Fibroblast of the conjunctiva (primary cell): ENCODE results near the gene CST5.
"Not testable (repeated sequence)": the region's sequence is repeated elsewhere in the genome, so short reads cannot be mapped to it uniquely, and the experiment has no call there.

ENCODE experiments used
- DNase-seq: peaks from one replicate; pipeline ENCODE4 v3.0.0-alpha.2; 2010; ENCODE audit warnings: low read depth

Gene CST5, protein sequence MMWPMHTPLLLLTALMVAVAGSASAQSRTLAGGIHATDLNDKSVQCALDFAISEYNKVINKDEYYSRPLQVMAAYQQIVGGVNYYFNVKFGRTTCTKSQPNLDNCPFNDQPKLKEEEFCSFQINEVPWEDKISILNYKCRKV

DNA sequence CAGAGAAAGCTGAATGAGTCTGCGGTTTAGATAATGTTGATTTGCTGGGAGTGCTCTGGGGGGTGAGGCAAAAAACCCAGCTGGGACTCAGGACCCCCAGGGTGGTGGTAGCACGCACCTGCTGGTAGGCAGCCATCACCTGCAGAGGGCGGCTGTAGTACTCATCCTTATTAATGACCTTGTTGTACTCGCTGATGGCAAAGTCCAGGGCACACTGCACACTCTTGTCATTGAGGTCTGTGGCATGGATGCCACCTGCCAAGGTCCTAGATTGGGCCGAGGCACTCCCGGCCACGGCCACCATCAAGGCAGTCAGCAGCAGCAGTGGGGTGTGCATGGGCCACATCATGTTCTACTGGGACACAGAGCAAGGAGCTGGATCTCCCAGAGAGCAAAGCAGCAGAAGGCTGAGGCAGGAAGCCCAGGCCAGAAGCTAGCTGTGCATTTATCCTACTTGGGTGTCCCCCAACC, at the start of gene CST5:
TSS of gene CST5 (minus strand) at position 421 of the 471 bp plus-strand sequence. CDS start at position 349, 72 bp downstream.
- DNase-seq: no peak

DNA sequence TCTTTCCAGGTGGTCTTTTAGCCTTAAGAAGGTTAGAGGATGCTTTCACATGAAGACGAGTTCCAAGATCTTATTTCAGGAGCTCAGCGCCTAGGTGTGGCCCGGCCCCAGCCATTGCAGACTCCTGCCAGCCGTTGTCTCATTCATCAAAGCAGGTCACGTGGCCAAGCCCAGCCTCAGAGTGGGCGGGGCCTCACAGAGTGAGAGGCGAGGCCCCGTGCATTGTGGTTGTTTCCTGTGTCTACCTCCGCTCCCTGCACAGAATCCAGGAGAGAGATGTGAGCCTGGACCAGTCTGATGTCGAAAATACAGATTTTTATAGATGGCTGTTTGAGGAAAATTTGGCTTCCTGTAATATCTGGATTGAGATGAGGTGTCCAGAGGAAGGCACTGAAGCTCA, 49.2 kb upstream of the CST5 start:
- DNase-seq: no peak

DNA sequence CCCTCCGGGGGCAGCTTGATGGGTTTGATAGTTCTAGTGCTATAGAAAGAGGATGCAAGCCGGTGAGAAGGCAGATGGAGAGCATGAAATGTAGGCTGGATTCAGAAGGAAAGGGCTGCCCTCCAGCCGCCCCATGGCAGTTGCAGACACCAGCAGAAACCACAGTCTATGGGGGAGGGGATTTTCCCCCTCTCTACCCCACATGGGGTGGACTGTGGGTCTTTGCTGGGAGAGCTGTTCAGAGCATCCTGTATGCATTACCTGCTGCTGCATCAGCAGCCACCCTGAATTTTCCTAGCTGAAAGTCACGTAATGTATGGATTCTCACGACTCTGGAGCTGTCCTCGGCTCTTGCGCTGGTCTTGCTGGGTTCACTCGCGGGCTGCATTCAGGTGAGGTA, 48.8 kb upstream of the CST5 start:
- no peak for DNase-seq

DNA sequence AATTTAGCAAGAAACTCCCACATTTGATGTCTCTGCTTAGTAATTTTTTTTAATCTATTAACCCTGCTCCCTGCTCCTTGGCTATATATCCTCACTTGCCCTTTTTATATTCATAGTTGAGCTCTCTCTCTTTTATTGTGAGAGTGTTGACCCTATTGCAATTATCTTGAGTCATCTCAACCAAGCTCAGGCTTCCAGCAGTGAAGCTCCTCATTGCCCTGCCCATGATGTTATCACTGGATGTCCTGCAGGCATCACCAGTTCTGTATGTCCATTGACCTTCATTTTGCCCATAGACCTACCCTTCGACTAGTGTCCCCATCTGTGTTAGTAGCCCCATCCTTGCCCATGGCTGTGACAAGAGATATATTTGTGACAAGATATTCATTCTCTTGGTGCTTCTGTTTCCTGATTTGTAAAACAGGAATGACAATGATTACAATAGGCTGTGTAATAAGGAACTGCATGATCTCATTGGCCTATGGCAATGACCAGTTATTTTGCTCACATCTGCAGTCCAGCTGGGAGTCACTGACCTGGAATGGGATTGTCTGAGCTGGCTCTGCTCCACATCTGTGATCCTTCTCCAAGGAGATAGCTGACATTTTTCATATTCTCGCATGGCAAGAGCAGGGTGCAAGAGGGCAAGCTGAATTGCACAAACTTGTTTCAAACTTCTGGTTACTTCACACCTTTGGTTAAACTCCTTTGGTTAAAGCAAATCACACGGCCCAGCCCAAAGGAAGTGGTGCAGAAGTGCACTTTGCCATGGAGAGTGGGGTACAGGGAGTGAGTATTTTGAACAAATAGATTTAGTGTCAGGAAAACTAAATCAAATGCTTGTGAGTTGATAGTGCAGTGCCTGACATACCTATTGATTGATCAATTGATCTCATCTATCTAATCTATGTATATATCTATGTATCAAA, 47.7 kb upstream of the CST5 start:
- DNase-seq: no peak

DNA sequence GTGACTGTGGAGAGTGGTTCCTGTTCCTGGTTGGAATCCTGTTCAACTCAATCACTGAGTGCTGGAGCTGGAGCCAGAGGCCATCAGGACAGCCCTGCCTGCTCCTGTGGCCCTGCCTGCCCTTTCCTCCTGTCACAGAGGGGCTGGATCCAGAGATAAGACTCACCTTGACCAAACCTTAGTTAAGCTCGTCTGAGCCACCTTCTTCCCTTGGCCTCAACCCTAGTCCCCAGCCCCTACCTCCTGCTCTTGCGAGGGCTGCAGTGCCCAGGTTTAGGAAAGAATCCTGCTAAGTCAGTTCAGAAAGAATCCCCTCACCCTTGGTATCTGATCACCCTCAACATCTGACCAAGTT, 47.0 kb upstream of the CST5 start:
- DNase-seq: no peak

DNA sequence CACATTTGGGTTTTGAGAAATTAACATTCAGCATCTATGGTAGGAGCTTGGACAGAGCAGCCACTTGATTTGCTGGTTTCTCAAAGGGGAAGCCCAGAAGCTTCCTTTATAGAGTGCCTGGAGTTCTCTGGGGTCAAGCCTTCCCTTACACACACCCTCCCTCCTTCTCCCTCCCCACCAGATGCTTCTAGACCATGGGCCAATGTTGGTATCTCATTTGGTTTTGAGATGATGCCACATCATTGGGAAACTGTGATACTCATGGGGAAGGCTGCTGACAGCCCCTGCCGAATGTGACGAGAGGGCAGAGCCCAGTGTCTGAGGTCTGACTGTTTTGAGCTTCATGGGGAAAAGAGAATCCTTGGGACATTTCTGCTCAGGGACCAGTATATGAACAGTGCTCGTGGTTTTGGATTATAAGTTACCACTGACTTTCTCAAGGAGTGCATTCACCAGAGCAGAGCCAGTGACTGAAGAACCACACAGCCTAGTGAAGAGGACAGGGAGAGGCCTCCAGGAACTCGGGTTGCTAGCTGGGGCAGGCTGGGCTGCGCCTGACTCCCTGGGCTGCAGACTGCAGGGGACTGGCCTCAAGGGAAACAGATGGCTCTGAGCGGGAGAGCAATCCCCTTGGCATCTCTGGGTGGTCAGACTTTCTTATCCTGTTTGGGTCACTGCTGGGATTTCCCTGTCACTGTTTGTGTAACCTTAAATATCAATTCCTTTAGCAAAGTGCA, 46.4 kb upstream of the CST5 start:
- DNase-seq: no peak

DNA sequence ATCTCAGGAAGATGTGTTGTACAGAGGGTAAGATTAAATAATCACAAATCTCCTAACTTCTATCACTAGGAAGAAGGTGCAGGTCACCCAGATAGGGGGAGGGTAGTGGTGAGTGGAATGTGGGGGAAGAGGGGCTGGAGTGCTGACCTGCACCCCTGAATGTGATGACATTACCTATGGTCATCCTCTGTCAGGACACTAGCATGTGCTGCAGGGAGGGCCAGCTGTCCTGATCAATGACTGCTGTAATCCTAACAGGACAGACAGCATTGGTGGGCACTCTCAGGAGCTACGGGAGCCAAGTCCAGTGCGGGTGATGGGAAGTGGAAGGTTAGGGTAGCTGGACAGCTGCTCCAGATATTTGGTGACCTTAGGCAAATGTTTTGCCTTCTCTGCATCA, 45.2 kb upstream of the CST5 start:
- DNase-seq: no peak

DNA sequence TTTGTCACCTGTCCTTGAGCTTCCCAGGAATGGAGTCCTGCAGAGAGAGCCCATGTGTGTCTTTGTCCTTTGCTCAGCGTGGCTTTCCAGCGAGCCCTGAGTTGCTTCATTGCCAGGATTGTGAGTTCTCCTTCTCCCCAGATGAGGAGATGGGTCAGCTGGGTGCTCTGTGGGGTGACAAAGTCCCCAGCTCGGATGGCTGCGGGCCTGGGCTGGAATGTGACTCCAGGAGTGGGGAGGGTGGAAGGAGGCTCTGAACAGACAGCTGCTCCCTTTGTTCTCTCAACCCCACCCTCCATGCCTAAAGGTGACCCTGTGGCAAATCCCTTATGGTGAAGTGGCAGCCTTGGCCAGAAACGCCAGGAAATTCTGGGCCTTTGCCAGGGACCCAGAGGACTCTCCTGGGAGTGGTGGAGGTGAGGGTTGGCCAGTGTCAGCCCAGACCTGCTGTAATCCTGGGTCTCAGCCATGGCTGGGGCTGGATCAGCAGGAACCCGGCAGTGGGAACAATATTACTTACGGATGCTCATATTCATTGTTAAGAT, 44.4 kb upstream of the CST5 start:
- no peak for DNase-seq

DNA sequence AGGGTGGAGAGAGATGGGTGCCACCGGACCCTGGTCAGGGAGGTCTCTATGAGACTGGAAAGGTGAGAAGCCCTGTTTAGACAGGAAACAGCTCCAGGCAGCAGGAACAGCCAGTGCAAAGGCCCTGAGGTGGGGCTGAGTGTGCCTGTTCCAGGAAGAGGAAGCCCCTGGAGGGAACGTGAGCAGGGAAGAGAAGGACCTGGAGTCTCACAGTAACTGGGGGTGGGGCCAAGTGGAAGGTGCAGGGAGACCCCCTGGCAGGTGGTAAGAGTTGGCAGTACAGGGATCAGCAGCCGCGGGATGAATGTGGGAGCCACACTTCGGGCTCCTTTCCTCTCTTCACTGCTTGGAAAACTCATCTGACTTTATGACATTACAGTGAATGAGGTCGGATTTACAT, 43.8 kb upstream of the CST5 start:
- DNase-seq: no peak

DNA sequence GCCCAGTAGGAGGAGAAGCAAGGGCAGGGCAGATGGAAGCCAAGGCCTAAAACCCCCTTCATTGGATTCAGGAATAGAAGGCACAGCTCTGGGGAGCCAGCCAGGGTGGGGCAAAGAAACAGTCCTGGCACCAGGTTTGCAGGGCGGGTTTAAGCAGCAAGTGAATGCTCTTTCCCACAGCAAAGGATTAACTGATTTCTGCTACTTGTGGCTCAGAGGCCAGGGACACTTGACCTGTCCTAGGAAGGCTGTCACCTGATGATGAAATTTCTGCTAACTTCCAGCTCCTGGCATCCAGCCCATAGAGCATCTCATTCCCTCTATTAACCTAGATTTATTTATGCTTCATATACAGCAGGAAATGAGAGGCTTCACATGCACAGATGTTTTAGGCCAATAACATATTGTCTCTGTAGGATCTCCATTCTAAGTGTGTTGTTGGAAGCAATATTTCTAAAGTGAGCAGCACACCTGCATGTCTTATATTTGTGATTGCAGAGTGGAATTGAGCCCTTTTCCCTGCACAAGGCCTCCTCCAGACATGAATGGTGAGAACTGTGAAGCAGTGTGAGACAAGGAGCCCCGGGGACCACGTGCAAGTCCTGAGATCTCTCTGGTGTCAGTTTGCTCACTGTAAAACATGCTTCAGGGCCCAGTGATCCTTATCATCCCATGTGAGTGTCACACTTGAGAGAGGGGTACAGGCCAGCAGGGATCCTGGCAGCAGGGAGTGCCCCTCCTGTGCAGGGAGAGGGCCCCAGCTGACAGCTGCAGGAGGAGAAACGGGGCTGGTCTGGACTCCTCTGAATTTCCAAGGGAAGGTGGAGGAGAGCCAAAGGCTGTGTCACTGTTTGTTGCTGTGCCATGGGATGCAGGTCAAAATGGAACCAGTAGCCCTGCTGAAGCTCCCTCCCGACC, 41.1 kb upstream of the CST5 start:
- DNase-seq: no peak

DNA sequence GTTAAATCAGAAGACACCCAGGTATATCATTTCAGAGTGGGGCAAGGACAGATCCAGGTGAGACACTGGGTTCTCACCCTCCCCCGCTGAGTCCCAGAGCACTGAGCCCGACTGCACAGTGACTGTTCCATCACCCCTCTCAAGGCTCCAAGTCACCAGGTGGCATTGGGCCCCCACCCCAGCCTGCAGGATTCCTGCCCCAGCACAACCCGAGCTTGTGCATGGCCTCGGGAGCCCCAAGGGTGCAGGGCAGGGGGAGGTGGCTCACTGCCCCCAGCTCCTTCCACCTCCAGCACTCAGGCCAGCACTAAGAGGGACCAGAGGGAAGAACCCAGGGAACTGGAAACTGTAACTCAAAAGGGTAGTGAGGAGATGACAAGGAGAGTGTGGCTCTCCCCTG, 39.3 kb upstream of the CST5 start:
- DNase-seq: no peak

DNA sequence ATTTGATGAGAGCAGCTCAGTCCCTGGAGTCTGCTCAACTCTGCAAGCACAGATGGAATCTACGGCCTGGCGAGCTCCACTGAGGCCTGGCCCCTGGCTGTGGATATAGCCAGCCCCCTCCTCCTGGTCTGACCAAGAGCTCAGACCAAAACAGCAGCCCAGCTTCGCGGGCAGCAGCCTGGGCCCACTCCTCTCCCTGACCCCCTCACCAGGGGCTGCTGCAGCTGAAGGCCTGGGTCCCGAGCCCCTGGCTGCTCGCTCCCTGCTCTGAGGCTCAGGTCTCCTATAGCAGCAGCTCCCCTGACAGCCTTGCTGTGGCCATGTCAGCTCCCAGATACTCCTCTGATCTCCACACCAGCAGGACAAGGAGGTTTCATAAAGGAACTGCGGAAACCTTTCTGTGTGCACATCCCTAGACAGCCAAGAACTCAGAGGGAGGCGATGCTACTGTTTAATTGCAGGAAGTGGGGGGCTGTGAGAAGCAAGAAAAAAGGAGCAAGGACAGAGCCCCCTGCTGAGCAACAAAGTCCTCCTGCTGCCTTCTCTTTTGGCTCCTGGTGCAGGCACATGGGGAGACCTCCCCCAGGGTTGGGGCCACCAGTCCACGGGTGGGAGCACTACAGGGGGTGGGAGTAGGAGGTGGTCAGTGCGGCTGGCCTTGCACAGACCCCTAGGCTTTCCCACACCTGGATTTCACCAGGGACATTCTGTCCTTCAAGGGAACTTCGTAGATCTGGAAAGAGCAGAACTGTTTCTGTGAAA, 38.7 kb upstream of the CST5 start:
- DNase-seq: no peak

DNA sequence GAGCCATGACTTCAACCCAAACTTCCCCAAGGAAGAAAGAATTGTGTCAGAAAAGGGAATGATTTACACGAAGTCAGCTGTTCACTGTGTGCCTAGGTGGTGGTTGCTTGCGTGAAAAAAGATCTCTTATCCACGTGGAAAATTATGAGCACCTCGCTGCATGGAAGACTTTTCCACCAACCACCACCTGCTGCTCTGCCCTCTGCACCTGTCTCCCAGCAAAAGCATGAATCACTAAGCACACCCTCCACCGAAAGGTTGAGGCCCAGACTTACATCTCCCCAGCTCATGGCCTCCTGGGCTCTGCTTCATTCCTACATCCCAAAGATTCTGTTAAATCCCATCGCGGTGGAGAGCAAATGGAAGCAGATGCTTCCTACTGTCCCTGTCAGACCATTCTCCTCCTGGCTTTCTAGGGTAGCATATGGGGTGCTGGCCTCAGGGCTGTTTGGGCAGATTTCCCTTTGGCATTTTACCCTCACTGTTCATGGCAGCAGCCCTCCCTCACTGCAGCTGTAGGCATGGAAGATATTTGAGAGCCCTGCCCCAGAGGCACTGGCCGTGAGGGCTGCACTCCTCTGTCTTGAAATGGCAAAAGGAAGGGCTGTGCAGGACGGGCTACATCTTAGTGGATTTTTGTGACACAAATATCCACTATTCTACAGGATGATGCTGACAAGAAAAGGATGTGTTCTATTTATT, 37.6 kb upstream of the CST5 start:
- no peak for DNase-seq

DNA sequence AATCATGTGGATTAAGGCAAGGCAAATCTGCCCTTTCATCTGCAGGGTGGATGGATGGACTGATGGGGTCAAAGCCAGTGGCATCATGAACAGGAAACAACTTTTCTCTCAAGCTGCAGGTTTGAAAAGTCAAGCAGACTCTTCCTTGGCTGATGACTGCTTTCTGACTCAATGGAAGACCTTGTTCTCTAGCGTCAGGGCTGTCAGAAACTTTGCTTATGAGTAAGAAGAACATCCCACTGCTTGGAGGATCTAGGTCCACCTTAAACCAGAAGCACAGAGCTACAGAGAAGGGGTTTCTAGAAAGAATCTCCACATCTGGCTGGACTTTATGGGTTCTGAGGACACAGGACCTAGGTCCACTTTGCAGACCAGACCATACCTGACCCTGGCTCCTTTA, 36.3 kb upstream of the CST5 start:
- no peak for DNase-seq

DNA sequence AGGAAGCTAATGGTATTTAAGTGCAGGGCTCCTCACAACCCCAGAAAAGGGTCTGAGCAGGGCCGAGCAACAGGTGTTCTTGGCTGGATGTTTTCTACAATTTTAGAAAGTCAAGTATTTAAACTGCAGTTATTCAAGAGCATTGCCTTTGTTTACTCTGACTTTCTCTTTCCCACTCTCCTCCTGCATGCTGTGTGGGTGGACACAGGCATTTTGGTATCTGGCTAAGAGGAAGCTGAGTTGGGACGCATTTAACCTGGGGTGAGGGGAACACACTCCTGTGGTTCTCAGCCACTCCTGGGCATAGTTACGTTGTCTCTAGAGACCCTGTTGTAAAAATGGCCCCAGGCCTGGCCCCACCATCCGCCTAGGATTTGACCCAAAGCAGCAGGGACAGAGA, 34.9 kb upstream of the CST5 start:
- DNase-seq: not testable (repeated sequence)

DNA sequence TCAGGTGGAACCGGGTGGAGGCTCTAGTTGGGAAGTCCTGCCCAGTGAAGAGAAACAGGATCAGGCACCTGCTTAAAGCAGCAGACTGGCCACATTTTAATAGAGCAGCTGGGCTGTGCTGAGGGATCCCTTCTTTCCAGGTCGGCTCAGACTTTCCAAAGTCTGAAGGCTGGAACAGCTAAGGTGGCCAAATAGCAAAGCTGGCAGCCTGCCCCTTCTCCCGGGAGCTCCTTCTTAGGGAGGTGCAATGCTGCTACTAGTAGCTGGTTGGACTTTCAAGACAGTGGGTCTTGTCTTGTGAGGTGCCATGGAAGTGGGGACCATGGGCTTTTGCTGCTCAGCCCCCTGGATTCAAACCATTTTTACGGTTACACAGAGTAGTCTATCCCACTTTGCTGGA, 30.7 kb upstream of the CST5 start:
- DNase-seq: no peak

DNA sequence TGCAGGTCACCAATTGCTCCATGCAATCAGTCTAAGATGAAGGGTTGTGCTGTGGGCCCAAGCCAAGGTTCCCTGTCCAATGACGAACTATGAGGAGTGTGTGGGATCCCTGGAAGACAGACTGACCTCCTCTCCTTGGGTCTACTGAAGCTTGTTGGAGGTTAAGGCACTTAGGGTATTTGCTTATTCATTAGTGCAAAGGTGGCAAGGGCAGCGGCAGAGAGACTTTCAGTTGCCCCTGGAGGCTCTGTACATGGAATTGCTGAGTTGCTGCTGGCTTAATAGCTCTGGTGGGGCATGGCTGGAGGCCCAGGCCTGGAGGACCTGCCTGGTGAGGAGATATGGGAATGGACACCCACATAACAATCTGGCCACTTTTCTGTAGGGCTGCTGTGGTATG, 29.8 kb upstream of the CST5 start:
- DNase-seq: no peak

DNA sequence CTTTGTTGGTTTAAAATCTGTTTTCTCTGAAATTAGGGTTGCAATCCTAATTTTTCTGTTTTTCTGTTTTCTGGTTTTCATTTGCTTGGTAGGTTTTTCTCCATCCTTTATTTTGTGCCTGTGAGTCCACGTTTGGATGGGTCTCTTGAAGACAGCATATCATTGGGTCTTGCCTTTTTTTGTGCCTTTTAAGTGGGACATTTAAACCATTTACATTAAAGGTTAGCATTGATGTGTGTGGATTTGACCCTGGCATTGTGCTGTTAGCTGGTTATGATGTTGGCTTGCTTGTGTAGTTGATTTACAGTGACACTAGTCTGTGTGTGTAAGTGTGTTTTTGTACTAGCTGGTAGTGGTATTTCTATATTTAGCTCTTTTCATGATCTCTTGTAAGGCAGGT, 28.0 kb upstream of the CST5 start:
- DNase-seq: no peak

DNA sequence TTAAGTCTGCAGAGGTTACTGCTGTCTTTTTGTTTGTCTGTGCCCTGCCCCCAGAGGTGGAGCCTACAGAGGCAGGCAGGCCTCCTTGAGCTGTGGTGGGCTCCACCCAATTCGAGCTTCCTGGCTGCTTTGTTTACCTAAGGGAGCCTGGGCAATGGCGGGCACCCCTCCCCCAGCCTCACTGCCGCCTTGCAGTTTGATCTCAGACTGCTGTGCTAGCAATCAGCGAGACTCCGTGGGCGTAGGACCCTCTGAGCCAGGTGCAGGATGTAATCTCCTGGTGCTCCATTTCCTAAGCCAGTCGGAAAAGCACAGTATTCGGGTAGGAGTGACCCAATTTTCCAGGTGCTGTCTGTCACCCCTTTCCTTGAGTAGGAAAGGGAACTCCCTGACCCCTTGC, 22.8 kb upstream of the CST5 start:
- DNase-seq: not testable (repeated sequence)

DNA sequence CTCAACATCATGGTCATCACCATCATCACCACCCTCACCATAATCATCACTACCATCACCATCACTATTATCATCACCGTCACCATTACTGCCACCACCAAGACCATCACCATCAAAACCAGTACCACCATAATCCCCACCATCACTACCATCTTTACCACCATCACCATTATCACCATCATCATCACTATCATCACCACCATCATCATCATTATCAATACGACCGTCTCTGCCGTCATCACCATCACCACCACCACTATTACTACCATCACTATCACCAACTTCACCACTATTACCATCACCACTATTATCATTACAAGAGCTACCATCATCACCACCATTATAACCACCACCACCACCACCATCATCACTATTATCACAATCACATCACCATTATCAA, 11.3 kb upstream of the CST5 start:
- not testable (repeated sequence) for DNase-seq
